ENCODE data around the gene MCC.

Gene MCC

GRCh38 chr5:113264046-113264445 is 224.2 kb downstream of the MCC start:
- DNase-seq (ENCODE audit: insufficient read length, low spot score) (no peak), FAIRE-seq (no peak)
- no peak for TF ChIP-seq CTCF (IDR thresholded peaks at IDR 0.05; ENCODE audit: insufficient read depth, missing control alignments)

- no peak for DNase-seq (ENCODE audit: insufficient read length, low spot score)
- no peak for TF ChIP-seq CTCF (IDR thresholded peaks at IDR 0.05; ENCODE audit: insufficient read depth, missing control alignments)
- FAIRE-seq = peak; percentile 11
Measured at GRCh38 chr5:113263545-113263944, 224.7 kb downstream of the MCC start.

GRCh38 chr5:113262674-113263073 is 225.6 kb downstream of the MCC start:
- TF ChIP-seq CTCF (IDR thresholded peaks at IDR 0.05; ENCODE audit: insufficient read depth, missing control alignments) = no peak
- no peak for DNase-seq (ENCODE audit: insufficient read length, low spot score)
- no peak for FAIRE-seq

- peak; percentile 88 for FAIRE-seq
- TF ChIP-seq CTCF (IDR thresholded peaks at IDR 0.05; ENCODE audit: insufficient read depth, missing control alignments) = no peak
- DNase-seq (ENCODE audit: insufficient read length, low spot score) = no peak
Measured at GRCh38 chr5:113259034-113259433, 229.2 kb downstream of the MCC start.

GRCh38 chr5:113257545-113257944 is 230.7 kb downstream of the MCC start:
- no peak for FAIRE-seq

GRCh38 chr5:113256671-113257452 is 231.4 kb downstream of the MCC start:
- DNase-seq (ENCODE audit: insufficient read length, low spot score) (no peak), FAIRE-seq (no peak)
- no peak for TF ChIP-seq CTCF (IDR thresholded peaks at IDR 0.05; ENCODE audit: insufficient read depth, missing control alignments)

More at GRCh38 chr5:113257545-113257944, 230.7 kb downstream of the MCC start:
- DNase-seq (ENCODE audit: insufficient read length, low spot score) = no peak
- no peak for TF ChIP-seq CTCF (IDR thresholded peaks at IDR 0.05; ENCODE audit: insufficient read depth, missing control alignments)
